Thyroid gland (tissue), 4 donors: ENCODE data around the gene DEFB113.

Experiments used
- POLR2A ChIP-seq, 2 donors: fragments of 450-650 bp; IDR thresholded peaks; one replicate each; pipeline ENCODE4 v1.6.1; 2017; ENCODE audit warnings: antibody characterized with exemption in 2 of 2, mild to moderate bottlenecking in 2 of 2, moderate library complexity in 1 of 2
- TF ChIP-seq, protein P1 (sequence below), 6 experiments: fragments of 200-600 bp in 3 of 6; fragments of 450-650 bp in 3 of 6; sonication (generic) in 3 of 6; IDR thresholded peaks; one replicate each; pipeline ENCODE4 v1.5.1; 2016 to 2019; ENCODE audit warnings: antibody characterized with exemption in 6 of 6, mild to moderate bottlenecking in 2 of 6, inconsistent platforms in 1 of 6, moderate library complexity in 1 of 6

DNA sequence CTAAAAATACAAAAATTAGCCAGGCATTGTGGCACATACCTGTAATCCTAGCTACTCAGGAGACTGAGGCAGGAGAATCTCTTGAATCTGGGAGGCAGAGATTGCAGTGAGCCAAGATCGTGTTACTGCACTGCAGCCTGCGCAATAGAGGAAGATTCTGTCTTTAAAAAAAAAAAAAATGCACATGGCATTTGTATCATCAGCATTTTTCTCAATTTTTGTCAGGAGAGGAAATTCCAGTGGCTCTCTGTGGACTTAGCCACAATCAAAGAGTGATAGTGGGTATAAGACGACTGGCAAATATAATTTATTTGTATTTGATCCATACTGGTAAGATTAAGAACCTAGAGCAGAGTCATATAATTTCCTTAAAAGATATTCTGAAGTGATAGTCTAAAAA, 34.0 kb downstream of the DEFB113 start:
- TF ChIP-seq, protein P1, sequence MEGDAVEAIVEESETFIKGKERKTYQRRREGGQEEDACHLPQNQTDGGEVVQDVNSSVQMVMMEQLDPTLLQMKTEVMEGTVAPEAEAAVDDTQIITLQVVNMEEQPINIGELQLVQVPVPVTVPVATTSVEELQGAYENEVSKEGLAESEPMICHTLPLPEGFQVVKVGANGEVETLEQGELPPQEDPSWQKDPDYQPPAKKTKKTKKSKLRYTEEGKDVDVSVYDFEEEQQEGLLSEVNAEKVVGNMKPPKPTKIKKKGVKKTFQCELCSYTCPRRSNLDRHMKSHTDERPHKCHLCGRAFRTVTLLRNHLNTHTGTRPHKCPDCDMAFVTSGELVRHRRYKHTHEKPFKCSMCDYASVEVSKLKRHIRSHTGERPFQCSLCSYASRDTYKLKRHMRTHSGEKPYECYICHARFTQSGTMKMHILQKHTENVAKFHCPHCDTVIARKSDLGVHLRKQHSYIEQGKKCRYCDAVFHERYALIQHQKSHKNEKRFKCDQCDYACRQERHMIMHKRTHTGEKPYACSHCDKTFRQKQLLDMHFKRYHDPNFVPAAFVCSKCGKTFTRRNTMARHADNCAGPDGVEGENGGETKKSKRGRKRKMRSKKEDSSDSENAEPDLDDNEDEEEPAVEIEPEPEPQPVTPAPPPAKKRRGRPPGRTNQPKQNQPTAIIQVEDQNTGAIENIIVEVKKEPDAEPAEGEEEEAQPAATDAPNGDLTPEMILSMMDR (IDR thresholded peaks at IDR 0.05) = no peak
- TF ChIP-seq POLR2A (IDR thresholded peaks at IDR 0.05) = no peak
